HG02870 (cell line): ENCODE results near the gene ZNF639.

Experiments used
- ATAC-seq: cut with Tn5 transposase; IDR thresholded peaks from one replicate; pipeline ENCODE4 v1.9.1; 2021; ENCODE audit warnings: mild to moderate bottlenecking, moderate library complexity; ENCODE audit not compliant: unreplicated experiment

ZNF639 gene

GRCh38 chr3:179309225-179310078 lies 13.4 kb upstream of the ZNF639 start:
- peak; percentile 97 for ATAC-seq

GRCh38 chr3:179318876-179319275 lies 4.0 kb upstream of the ZNF639 start:
- no peak for ATAC-seq

- no peak for ATAC-seq
Measured at GRCh38 chr3:179321668-179322285, 1.1 kb upstream of the ZNF639 start.

- ATAC-seq, result peak; percentile 36
Measured at GRCh38 chr3:179323197-179324110, 623 bp downstream of the ZNF639 start.

- no peak for ATAC-seq
Measured at GRCh38 chr3:179324270-179324754, 1.5 kb downstream of the ZNF639 start.

- ATAC-seq, result no peak
Measured at GRCh38 chr3:179330438-179330837, 7.6 kb downstream of the ZNF639 start.

GRCh38 chr3:179332240-179332639 lies 9.4 kb downstream of the ZNF639 start:
- no peak for ATAC-seq

GRCh38 chr3:179333084-179333483 lies 10.3 kb downstream of the ZNF639 start:
- no peak for ATAC-seq

GRCh38 chr3:179336345-179336929 lies 13.6 kb downstream of the ZNF639 start:
- no peak for ATAC-seq

- ATAC-seq, result peak; percentile 87
Measured at GRCh38 chr3:179347345-179348194, 24.7 kb downstream of the ZNF639 start, which contains the start of gene MFN1. TSS of gene MFN1 (plus strand) at chr3:179347709. CDS start at chr3:179348852, 1,143 bp downstream.

- peak; percentile 72 for ATAC-seq
Measured at GRCh38 chr3:179348325-179349013, 25.6 kb downstream of the ZNF639 start.

- ATAC-seq, result no peak
Measured at GRCh38 chr3:179355996-179356395, 33.2 kb downstream of the ZNF639 start.

GRCh38 chr3:179363332-179363731 lies 40.5 kb downstream of the ZNF639 start:
- no peak for ATAC-seq

- ATAC-seq, result no peak
Measured at GRCh38 chr3:179369621-179370020, 46.8 kb downstream of the ZNF639 start.

- ATAC-seq, result no peak
Measured at GRCh38 chr3:179373938-179374337, 51.1 kb downstream of the ZNF639 start.

- ATAC-seq, result no peak
Measured at GRCh38 chr3:179375091-179375999, 52.5 kb downstream of the ZNF639 start.

GRCh38 chr3:179376474-179376873 lies 53.6 kb downstream of the ZNF639 start:
- ATAC-seq, result no peak
